IgD-negative memory B cell (primary cell): ENCODE data around the gene PPP1R1A. TPM values are rescaled to one million over a fixed set of nuclear protein-coding genes. Genes with fewer than 3 reads are reported as not detected.

Source experiments
- H3K27ac Mint-ChIP-seq, 3 donors: one replicate each; pipeline ENCODE4 v1.8.0; 2020 to 2022; ENCODE audit warnings: mild to moderate bottlenecking in 3 of 3, mixed read lengths in 3 of 3, moderate library complexity in 1 of 3
- H3K27me3 Mint-ChIP-seq: one replicate; pipeline ENCODE4 v1.8.0; 2021; ENCODE audit warnings: mixed read lengths
- H3K36me3 Mint-ChIP-seq: one replicate; pipeline ENCODE4 v1.8.0; 2020; ENCODE audit warnings: mild to moderate bottlenecking, mixed read lengths
- H3K4me1 Mint-ChIP-seq, 3 donors: one replicate each; pipeline ENCODE4 v1.8.0; 2020 to 2022; ENCODE audit warnings: mixed read lengths in 3 of 3, mild to moderate bottlenecking in 1 of 3
- H3K4me3 Mint-ChIP-seq, 4 donors: one replicate each; pipeline ENCODE4 v1.8.0; 2020 to 2022; ENCODE audit warnings: mild to moderate bottlenecking in 4 of 4, mixed read lengths in 4 of 4, moderate library complexity in 3 of 4
- H3K9me3 Mint-ChIP-seq, 3 donors: one replicate each; pipeline ENCODE4 v1.8.0; 2020 to 2021; ENCODE audit warnings: mixed read lengths in 3 of 3, mild to moderate bottlenecking in 1 of 3
- polyA plus RNA-seq: library from polyadenylated mRNA; unstranded; fragments of 300-500 nt; fragmentation: Illumina TruSeq; gene quantifications from one replicate; pipeline ENCODE4 v1.2.3, GENCODE V29; 2021

PPP1R1A gene
- polyA plus RNA-seq, 1 donor from 2014 or later, result not detected

DNA sequence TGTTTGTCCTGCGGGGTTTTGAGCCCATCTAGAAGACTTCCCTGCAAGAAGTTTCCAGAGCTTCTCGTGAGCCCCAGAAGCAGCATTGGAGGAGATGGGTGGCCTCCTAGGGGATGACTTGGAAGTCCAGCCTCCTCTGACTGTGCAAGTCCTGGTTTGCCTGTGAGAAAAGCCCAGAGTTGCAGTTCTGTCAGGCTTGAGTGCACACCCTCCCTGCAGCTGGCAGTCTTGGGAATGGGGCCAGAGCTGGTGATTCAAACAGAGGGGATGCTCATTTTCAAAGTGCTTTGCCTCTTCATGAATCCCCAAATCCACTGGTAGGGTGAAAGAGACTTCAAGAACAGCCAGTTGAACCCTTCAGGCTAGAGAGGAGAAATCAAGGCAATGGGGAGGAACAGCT is 3.9 kb upstream of the PPP1R1A start:
- Mint-ChIP-seq H3K27me3 (peaks cover 37% of the 10 kb centered on the region), H3K27ac (no peak overlapping the region), H3K4me1 (peaks cover 0 to 8% (median 6%) of the 10 kb centered on the region in 3 donors), H3K4me3 (no peak overlapping the region), H3K36me3 (no peaks in the 10 kb centered on the region), H3K9me3 (no peaks in the 10 kb centered on the region)

DNA sequence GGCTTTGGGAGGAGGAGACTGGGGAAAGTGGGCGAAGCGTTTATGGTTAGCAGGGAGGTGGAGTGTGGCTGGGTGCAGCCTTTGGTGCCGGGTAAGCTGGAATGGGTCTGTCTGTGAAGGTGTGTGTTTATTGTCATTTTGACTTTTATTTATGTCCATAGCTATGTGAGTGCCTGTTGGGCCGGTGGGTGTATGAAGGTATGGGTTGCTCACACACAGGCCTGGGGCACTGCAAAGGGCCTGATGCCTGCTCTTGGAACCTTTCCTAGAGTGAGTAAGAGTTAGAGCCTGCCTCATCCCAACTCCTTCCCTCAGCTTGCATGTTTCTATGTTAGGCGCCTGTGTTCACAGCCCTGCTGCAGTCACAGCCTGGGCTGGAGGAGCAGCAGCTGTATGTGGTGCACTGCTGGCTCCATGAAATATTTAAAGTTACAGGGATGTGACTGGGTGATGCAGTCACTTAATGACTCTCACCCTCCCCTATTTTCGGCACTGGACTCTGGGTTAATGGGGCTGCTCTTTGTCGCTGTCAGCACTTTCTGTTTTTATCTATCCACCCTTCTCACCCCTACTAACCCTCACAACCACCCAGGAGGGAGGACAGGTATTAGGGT is 2.6 kb upstream of the PPP1R1A start:
- no peak overlapping the region for H3K4me3 Mint-ChIP-seq
- no peaks in the 10 kb centered on the region for H3K36me3 Mint-ChIP-seq
- H3K9me3 Mint-ChIP-seq, result no peaks in the 10 kb centered on the region
- peaks cover 46% of the 10 kb centered on the region for H3K27me3 Mint-ChIP-seq
- H3K27ac Mint-ChIP-seq, result no peak overlapping the region
- H3K4me1 Mint-ChIP-seq, result peaks cover 0 to 6% (median 6%) of the 10 kb centered on the region in 3 donors

DNA sequence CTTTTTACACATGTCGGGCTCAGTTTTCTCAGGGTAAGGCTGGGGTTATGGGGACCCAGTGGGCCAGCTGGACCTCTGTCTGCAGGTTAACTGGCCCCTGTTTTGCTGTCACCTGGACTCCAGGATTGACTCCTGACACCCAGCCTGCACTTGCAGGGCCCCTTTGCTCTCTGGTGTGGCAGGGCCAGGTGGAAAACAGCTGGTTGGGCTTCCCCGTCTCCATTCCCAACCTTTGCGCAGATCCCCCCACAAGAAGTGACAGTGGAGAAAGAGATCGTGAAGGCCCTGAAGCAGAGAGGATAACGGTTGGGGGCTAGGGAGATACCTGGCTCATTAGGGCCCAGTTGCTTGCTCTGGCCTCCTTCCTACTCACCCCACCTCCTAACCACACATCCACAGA is 1.5 kb upstream of the PPP1R1A start:
- Mint-ChIP-seq H3K4me1 (peaks cover 0 to 6% (median 6%) of the 10 kb centered on the region in 3 donors), H3K27me3 (peaks cover 46% of the 10 kb centered on the region), H3K4me3 (peak overlapping the region in 2 of 4 donors; percentile 10 to 39), H3K36me3 (no peaks in the 10 kb centered on the region), H3K9me3 (no peaks in the 10 kb centered on the region), H3K27ac (no peak overlapping the region)

DNA sequence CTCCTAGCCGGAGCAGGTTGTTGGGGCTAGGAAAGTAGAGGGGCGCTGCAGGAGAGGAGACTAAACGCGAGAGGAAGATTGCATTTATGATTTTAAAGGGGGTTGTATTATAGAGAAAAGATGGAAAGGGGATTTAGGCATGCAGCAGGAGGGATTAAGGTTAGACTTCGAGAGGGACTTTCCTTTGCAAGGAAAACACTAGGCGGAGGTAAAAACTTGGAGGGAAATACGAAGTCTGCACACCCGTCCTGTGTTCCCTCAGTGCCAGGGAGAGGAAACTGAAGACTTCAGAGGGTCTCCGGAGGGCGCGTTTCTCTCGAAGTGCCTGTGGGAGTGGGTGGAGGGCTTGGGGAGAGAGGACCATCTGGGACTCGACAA is 420 bp upstream of the PPP1R1A start:
- Mint-ChIP-seq H3K27ac (no peak overlapping the region), H3K36me3 (no peaks in the 10 kb centered on the region), H3K27me3 (peaks cover 49% of the 10 kb centered on the region), H3K4me1 (peaks cover 0 to 6% (median 6%) of the 10 kb centered on the region in 3 donors), H3K9me3 (no peaks in the 10 kb centered on the region), H3K4me3 (peak overlapping the region in 3 of 4 donors; percentile 2 to 75 (median 67))

DNA sequence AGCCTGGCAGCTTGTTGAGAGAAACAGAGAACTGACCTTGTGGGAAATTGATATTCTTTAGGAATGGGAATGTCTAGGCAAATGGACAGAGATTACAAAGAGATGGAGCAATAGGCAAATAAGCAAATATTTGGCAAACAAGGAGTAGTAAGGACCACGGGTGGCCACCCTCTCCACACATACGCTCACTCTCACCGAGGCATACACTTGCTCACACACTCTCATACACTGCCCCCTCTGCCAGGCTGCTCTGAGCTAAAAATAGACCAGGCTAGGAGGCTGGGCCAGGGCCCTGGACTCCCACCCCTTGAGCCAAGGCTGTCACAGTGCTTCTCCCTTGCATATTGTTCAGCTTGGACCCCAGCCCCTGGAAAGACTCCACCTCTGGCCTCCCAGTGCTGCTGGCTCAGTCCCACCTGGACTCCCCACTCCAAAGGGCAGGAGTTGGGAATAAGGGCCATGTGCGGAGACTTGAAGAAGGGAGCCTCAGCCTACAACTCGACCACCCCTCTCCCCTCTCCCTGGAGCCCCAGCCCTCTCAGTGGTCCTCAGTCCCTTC is 1.1 kb downstream of the PPP1R1A start:
- H3K27me3 Mint-ChIP-seq, result peaks cover 48% of the 10 kb centered on the region
- H3K36me3 Mint-ChIP-seq, result no peaks in the 10 kb centered on the region
- no peak overlapping the region for H3K27ac Mint-ChIP-seq
- peaks cover 0 to 6% (median 6%) of the 10 kb centered on the region in 3 donors for H3K4me1 Mint-ChIP-seq
- H3K9me3 Mint-ChIP-seq, result no peaks in the 10 kb centered on the region
- peak overlapping the region in 1 of 4 donors; percentile 11 for H3K4me3 Mint-ChIP-seq

DNA sequence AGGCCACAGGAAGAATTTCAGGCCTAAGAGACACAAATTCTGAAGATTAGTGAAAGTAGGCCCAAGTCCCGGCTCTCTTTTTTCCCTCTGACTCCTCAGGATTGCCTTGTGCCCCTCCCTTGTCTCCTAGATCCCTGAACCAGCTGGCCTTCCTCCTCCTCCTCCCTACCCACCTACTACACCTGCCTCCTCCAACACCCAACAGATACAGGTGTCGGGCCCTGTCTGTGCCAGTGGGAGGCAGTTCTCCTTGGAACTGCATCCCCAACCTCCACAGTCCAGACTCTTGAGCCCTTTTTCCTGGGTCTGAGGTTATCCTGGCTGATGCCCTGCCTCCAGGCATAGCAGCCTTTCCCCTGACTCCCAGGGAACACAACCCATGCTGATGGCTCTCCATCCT is 1.8 kb downstream of the PPP1R1A start:
- H3K27me3 Mint-ChIP-seq, result peaks cover 44% of the 10 kb centered on the region

DNA sequence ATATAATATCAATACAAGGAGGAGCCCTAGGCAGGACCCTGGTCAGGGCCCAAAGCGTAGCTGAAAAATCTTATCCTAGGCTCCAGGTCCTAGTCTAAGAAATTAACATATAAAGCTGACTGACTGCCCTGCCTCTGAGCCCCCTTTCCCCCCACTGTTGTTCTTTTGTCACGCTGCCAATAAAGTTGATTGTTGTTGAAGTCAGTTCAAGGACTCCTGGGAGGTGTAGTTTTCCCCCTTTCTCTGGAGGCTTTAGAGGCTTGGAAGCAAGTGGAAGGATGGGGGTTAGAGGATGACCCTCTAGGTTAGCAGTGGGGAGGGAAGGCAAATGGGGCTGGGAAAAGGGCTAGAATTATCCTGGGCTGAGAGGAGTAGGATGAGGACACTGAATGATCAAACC is 3.2 kb downstream of the PPP1R1A start:
- Mint-ChIP-seq H3K27me3 (peaks cover 35% of the 10 kb centered on the region), H3K27ac (no peak overlapping the region), H3K36me3 (no peaks in the 10 kb centered on the region), H3K9me3 (no peaks in the 10 kb centered on the region), H3K4me1 (peaks cover 0 to 6% (median 6%) of the 10 kb centered on the region in 3 donors), H3K4me3 (no peak overlapping the region)

More for the DNA sequence above, 1.8 kb downstream of the PPP1R1A start:
- H3K4me1 Mint-ChIP-seq, result peaks cover 0 to 6% (median 6%) of the 10 kb centered on the region in 3 donors
- no peaks in the 10 kb centered on the region for H3K36me3 Mint-ChIP-seq
- H3K9me3 Mint-ChIP-seq, result no peaks in the 10 kb centered on the region
- H3K27ac Mint-ChIP-seq, result no peak overlapping the region
- no peak overlapping the region for H3K4me3 Mint-ChIP-seq

DNA sequence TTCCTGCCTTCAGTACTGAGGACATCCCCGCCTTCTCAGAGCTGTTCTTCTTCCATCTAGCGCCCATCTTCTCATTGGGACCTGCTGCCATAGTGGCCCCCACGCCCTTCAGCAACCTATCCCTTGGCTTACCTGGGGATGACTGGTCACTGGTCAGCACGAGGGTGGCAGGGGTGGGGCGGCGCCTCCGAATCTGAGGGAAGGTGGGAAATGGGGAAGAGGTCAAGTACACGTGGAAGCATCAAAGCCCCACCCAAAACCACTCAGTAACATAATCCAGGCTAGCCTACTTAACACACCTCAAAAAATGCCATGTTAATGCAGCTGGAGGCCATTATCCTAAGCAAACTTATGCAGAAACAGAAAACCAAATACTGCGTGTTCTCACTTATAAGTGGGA is 4.3 kb downstream of the PPP1R1A start:
- H3K27me3 Mint-ChIP-seq, result peaks cover 26% of the 10 kb centered on the region
- H3K4me1 Mint-ChIP-seq, result peaks cover 5 to 7% (median 6%) of the 10 kb centered on the region in 3 donors
- no peaks in the 10 kb centered on the region for H3K36me3 Mint-ChIP-seq
- H3K4me3 Mint-ChIP-seq, result no peak overlapping the region
- no peak overlapping the region for H3K27ac Mint-ChIP-seq
- no peaks in the 10 kb centered on the region for H3K9me3 Mint-ChIP-seq

DNA sequence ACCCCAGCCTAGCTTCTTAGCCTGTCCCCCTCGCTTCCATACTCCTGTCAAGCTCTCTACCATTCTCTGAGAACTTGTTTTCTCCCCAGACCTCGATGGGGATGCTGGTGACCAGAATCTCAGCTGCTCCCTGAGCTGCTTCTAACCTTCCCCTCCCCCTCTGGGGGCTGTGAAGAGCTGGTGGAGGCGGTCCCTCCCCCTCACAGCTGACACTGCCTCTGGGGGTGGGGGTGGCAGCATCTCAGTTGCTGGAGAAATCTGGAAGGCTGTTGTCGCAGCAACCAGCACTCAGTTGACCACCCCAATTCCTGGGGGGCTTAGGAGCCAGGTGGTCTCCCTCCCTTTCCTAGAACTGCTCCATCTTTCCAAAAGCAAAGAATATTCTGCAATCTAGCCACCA is 4.7 kb downstream of the PPP1R1A start:
- H3K9me3 Mint-ChIP-seq, result no peaks in the 10 kb centered on the region
- peaks cover 2% of the 10 kb centered on the region for H3K36me3 Mint-ChIP-seq
- H3K27me3 Mint-ChIP-seq, result peaks cover 22% of the 10 kb centered on the region
- H3K4me1 Mint-ChIP-seq, result peaks cover 3 to 5% (median 4%) of the 10 kb centered on the region in 3 donors
- H3K4me3 Mint-ChIP-seq, result no peak overlapping the region
- peak overlapping the region in 1 of 3 donors; percentile 38 for H3K27ac Mint-ChIP-seq

DNA sequence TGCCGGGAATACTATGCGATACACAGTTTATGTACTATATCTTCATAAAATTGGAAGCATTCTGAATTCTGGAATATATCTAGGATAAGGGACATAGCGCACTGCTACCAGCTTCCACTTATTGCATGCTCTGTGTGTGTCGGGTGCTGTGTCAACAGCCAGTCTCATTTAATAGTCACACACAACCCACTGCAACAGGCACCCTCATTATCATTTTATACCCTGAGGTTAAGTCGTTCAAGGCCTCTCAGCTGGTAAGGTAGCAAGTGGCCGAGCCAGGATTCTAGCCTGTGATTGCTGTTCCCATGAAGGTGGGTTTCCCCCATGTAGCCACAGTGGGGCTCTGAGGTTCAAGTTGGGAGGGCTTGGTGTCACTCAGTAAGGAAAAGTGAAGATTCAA is 7.0 kb downstream of the PPP1R1A start:
- Mint-ChIP-seq H3K4me3 (no peak overlapping the region), H3K9me3 (no peaks in the 10 kb centered on the region), H3K27me3 (peaks cover 5% of the 10 kb centered on the region), H3K36me3 (peaks cover 2% of the 10 kb centered on the region), H3K4me1 (peaks cover 3 to 5% (median 3%) of the 10 kb centered on the region in 3 donors), H3K27ac (no peak overlapping the region)

DNA sequence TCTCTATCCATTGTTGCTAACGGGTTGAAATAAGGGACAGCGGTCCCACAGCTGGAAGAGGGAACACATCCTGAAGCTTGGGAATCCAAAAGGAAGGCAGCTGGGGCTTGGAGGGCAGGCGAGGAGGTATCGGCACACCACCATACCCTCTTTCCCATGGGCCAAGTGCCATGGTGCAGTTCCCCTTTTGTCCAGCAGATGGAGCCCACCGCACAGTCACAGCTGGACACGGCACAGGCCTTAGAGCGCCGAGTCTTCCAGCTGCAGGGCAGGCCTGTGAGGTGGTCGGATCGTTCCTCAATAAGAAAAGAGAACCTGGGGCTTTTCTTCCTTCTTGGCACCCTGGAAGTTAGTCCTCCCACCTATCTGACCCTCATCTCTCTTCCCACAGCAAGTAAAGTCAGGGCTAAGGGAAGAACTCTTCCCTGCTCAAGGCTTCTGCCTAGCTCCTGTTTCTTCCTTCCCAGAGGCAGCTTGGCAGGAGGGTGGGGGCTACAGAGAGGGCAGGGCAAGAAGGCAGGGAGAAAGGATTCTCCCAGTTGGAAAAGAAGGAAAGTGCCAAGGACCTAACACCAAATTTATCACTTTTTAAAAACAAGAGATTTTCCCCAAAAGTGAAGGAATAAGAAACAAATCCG is 8.6 kb downstream of the PPP1R1A start:
- H3K4me3 Mint-ChIP-seq, result peak overlapping the region in 1 of 4 donors; percentile 50
- H3K9me3 Mint-ChIP-seq, result no peaks in the 10 kb centered on the region
- H3K4me1 Mint-ChIP-seq, result peaks cover 3 to 5% (median 4%) of the 10 kb centered on the region in 3 donors
- no peak overlapping the region for H3K27ac Mint-ChIP-seq
- H3K36me3 Mint-ChIP-seq, result peaks cover 5% of the 10 kb centered on the region
- peaks cover 1% of the 10 kb centered on the region for H3K27me3 Mint-ChIP-seq

DNA sequence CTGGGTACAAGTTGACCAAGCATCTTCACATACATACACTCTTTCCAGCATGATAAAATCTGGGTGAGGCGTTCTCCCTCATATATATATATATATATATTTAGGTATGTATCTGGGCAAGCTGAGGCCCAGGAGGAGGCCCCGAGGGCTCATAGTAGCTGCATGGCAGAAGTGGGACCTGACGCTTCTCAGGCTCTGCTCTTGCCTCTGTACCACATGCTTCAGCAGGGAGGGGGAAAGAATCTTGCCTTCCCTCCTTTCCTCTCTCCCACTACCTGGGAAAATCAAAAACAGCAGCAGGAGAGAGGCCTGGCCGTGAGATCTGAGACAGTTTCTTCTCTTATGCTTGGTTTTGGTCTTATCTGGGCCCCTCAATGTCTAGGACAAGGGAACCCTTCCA is 9.2 kb downstream of the PPP1R1A start:
- Mint-ChIP-seq H3K27ac (no peak overlapping the region), H3K9me3 (no peaks in the 10 kb centered on the region), H3K4me3 (no peak overlapping the region), H3K36me3 (peaks cover 5% of the 10 kb centered on the region), H3K27me3 (no peaks in the 10 kb centered on the region), H3K4me1 (peaks cover 3 to 5% (median 4%) of the 10 kb centered on the region in 3 donors)

DNA sequence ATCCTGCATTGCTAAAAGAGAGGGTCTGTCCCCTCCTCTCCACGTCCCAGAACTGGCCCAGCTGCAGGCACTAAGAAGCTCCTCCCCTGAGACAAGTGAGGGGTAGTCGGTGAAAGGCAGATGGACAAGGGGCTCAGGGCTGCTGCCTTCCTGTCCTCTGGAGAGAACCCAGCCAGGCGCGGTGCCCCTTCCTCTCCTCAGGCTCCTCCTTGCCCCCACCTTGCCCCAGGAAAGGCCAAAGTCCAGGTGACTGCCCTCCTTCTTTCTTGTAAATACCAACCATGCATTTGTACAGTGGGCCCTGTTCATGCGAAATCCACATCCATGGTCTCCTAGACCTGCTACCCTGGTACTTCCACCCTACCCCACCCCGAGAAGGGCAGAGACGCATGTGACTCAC is 9.7 kb downstream of the PPP1R1A start:
- no peaks in the 10 kb centered on the region for H3K9me3 Mint-ChIP-seq
- no peak overlapping the region for H3K27ac Mint-ChIP-seq
- H3K27me3 Mint-ChIP-seq, result no peaks in the 10 kb centered on the region
- peaks cover 3 to 5% (median 4%) of the 10 kb centered on the region in 3 donors for H3K4me1 Mint-ChIP-seq
- H3K4me3 Mint-ChIP-seq, result no peak overlapping the region
- peaks cover 5% of the 10 kb centered on the region for H3K36me3 Mint-ChIP-seq

DNA sequence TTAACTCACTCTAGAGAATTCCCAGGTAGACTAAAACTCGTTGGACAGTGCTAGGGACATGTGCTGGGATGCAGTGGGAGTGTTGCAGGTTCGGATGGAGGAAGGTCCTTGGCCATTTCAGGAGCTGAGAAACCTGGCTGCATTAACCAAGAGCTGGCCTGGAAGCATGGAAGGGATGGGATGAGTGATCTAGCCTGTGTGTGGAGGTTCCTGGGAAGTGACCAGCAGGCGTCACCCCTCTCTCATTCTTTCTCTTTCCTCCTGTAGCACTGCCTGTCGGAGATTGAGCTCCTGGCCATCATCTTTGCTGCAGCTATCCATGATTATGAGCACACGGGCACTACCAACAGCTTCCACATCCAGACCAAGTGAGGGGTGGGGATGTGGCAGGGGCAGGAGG is 15.6 kb downstream of the PPP1R1A start:
- Mint-ChIP-seq H3K36me3 (peaks cover 10% of the 10 kb centered on the region), H3K4me1 (peaks cover 0 to 2% (median 0%) of the 10 kb centered on the region in 3 donors), H3K27ac (no peak overlapping the region), H3K4me3 (no peak overlapping the region), H3K9me3 (no peaks in the 10 kb centered on the region), H3K27me3 (no peaks in the 10 kb centered on the region)

DNA sequence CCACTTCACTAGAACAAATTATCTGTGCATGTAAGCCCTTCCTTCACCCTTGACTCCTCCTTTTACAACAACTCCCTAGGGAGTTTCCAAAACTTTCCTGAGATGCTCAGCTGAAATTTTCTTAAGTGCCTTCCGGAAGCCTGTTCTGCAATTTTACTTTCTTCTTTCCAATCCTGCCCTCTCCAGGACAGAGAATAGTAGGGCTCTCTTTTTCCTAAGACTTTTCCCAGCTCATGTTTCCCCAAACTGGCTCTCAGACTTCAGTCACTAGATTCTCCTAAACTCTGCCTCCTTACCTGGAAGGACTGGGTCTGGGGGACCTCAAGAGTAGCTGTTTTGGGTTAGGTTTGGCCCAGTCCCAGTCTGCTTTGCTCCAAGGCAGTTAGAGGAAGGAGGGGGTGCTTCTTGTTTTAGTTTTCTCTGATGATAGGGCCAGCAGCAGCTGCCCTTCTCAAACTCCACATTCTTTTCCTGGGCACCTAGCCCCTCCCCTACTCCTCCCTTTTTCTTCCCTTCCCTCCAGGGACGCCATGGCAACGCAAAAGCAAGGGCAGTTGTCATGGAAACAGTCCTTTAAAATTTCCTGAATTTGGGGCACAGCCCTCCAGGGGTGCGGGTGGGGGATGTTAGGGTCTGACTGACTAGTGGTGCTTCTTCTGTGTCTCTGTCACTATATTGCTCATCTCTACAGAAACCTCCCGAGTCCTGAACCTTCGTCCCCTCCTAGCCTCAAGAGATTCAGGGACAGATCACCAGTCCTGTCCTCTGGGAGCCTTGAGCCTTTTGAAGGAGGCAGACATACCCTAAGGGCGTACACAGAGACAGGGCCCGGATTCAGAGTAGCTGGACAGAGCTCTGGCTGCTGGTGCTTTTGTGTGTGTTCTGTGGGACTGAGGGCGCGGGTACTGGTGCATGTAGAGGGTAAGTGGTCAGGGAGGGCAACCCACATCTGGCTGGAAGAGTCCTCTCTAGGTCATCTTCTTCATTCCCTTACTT is 17.0 kb downstream of the PPP1R1A start:
- H3K27ac Mint-ChIP-seq, result no peak overlapping the region
- H3K27me3 Mint-ChIP-seq, result no peaks in the 10 kb centered on the region
- peak overlapping the region in 1 of 4 donors; percentile 23 for H3K4me3 Mint-ChIP-seq
- H3K9me3 Mint-ChIP-seq, result no peaks in the 10 kb centered on the region
- H3K36me3 Mint-ChIP-seq, result peaks cover 10% of the 10 kb centered on the region
- H3K4me1 Mint-ChIP-seq, result peaks cover 0 to 2% (median 0%) of the 10 kb centered on the region in 3 donors
